PFSK-1 (cell line): ENCODE measurements around the gene PHACTR1.

Experiments
- FOXP2 ChIP-seq: optimal IDR thresholded peaks from 2 replicates; pipeline ENCODE3; 2011; ENCODE audit warnings: borderline replicate concordance, control low read depth, inconsistent platforms; ENCODE audit not compliant: insufficient read depth; ENCODE audit errors: extremely low read length, extremely low read depth
- POLR2AphosphoS5 ChIP-seq: IDR thresholded peaks from 2 replicates; pipeline ENCODE4 v1.6.1; 2012; ENCODE audit warnings: low read depth, mild to moderate bottlenecking, control low read depth, low read length, moderate library complexity
- REST ChIP-seq, 2 experiments: IDR thresholded peaks; 2 replicates each; pipeline versions ENCODE4 v1.6.1 to v1.8.0; 2011 to 2012; ENCODE audit warnings: low read depth in 2 of 2, low read length in 2 of 2, control low read depth in 1 of 2, inconsistent platforms in 1 of 2, mild to moderate bottlenecking in 1 of 2, moderate library complexity in 1 of 2; ENCODE audit not compliant: insufficient read depth in 1 of 2
- SIN3A ChIP-seq: IDR thresholded peaks from 2 replicates; pipeline ENCODE4 v1.6.1; 2012; ENCODE audit warnings: mild to moderate bottlenecking, low read length, moderate library complexity, borderline replicate concordance; ENCODE audit not compliant: insufficient read depth
- TAF1 ChIP-seq: IDR thresholded peaks from 2 replicates; pipeline ENCODE4 v1.6.1; 2012; ENCODE audit warnings: low read length, control low read depth, borderline replicate concordance; ENCODE audit not compliant: insufficient read depth

PHACTR1 gene

GRCh38 chr6:13094781-13095425 lies 378.3 kb downstream of the PHACTR1 start:
- no peak for TF ChIP-seq POLR2AphosphoS5

- no peak for TF ChIP-seq SIN3A
- no peak for TF ChIP-seq TAF1
- TF ChIP-seq REST (IDR thresholded peaks at IDR 0.05; ENCODE audit: insufficient read depth in 1 of 2, low read depth in 2 of 2, low read length in 2 of 2) = no peak
- TF ChIP-seq POLR2AphosphoS5 = no peak
- TF ChIP-seq FOXP2 = no peak
Measured at GRCh38 chr6:13096084-13096483, 379.5 kb downstream of the PHACTR1 start.

GRCh38 chr6:13097454-13097853 lies 380.9 kb downstream of the PHACTR1 start:
- TF ChIP-seq TAF1 (no peak), SIN3A (no peak), REST (IDR thresholded peaks at IDR 0.05; ENCODE audit: insufficient read depth in 1 of 2, low read depth in 2 of 2, low read length in 2 of 2) (no peak)

GRCh38 chr6:13098006-13098405 lies 381.4 kb downstream of the PHACTR1 start:
- TF ChIP-seq FOXP2 = no peak
- no peak for TF ChIP-seq TAF1
- no peak for TF ChIP-seq POLR2AphosphoS5
- no peak for TF ChIP-seq REST (IDR thresholded peaks at IDR 0.05; ENCODE audit: insufficient read depth in 1 of 2, low read depth in 2 of 2, low read length in 2 of 2)
- no peak for TF ChIP-seq SIN3A

- TF ChIP-seq FOXP2 = no peak
Measured at GRCh38 chr6:13098793-13099570, 382.4 kb downstream of the PHACTR1 start.

GRCh38 chr6:13099771-13100170 lies 383.2 kb downstream of the PHACTR1 start:
- no peak for TF ChIP-seq TAF1
- TF ChIP-seq FOXP2 = no peak
- TF ChIP-seq REST (IDR thresholded peaks at IDR 0.05; ENCODE audit: insufficient read depth in 1 of 2, low read depth in 2 of 2, low read length in 2 of 2) = no peak
- TF ChIP-seq SIN3A = no peak
- TF ChIP-seq POLR2AphosphoS5 = no peak
